GM20431 (cell line): ENCODE measurements around the gene HSPB8.

ENCODE experiments used
- in situ Hi-C: fragments of 300-500 bp; cut with MseI, MboI; formaldehyde crosslinking; loops from one replicate; pipeline ENCODE4 v1.15.0; 2020; ENCODE audit warnings: low sequenced_read_pairs; ENCODE audit not compliant: unreplicated experiment

The HSPB8 gene

DNA sequence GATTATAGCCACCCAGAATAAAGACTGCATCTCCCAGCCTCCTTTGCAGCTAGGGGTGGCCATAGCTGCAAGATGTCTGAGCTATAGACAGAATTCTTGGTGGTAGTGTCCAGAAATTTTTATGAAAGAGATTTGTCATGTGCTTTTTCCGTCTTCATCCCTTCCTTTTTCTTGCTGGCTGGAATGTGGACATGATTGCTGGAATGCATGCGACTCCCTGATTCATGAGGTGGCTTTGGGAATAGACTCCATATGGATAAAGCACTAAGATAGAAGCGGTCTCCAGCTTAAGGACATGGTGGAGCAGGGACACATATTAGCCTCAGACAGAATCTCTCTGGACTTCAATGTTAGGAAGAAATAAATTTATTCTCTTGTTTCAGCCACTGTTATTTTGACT, 10.0 kb upstream of the HSPB8 start:
- in situ Hi-C loops: no loop called here

DNA sequence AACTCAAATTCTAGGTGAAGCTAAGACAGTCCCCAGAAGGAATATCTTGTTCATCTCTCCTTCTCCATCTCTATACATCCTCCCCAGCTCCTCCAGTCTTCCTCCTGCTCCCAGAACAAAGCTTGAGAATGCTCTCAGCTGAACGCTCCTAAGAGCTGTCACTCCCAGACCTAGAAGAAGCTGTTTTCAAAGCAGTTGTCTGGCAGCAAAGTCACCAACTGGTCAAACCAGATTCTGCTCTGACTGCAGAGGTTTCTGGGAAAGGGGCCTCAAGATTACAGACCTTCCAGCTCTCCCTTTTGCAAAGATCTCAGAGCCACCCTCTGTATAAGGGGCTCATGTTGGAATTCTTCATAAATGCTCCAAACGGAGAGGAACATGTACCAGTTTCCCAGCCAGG, 9.6 kb upstream of the HSPB8 start:
- in situ Hi-C loops: no loop called here

DNA sequence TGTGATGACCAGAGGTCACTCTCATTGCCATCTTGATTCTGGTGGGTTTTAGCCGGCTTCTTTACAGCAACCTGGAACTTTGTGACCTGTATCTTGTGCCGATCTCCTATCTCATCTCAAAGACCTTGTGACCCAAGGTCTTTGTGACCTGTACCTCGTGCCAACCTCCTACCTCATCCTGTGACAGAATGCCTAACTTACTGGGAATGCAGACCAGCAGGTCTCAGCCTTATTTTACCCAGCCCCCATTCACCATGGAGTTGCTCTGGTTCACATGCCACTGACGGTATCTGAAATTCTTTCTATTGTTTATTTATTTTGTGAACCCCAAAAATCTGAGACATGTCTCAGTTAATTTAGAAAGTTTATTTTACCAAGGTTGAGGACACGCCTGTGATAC, 7.4 kb upstream of the HSPB8 start:
- in situ Hi-C loops: no loop called here

DNA sequence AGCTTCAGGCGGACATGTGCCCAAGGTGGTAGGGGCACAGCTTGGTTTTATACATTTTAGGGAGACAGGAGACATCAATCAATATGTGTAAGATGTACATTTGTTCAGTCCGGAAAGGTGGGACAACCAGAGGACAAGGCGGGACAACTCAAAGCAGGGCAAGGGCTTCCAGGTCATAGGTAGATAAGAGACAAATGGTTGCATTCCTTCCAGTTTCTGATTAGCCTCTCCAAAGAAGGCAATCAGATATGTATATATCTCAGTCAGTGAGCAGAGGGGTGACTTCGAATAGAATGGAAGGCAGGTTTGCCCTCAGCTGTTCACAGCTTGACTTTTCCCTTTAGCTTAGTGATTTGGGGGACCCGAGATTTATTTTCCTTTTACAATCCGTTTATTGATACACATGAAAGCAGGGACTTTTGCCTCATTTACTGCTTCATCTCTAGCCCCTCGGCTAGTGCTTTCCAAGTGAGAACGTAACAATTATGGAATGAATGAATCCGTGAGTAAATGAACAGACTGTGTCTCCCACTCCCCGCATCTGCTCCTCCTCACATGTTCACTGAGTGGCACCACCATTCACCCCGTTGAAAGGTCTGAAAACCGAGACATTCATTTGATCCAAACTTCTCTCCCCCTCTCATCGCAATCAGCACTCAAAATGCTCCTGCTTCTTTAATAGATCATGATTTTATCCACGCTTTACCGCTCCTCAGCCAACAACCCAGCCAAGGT, 6.9 kb upstream of the HSPB8 start:
- in situ Hi-C loops: no loop called here

DNA sequence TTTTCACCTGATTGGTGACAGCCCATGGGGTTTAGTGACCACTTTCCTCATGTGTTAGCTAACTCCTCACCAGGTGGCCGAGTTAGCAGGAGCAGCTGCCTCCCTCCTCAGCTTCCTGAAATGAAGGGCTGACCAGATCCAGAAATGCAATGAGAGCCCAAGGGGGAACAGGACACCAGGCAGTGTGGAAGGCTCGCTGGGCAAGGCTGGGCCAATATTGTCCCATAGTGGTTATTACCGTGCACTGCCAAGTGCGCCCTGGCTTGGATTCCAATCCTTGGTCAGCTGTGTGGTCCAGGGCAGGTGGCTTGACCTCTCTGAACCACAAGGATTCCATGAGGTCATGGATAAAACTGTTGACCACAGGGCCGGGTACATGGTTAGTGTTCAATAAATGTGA, 3.6 kb upstream of the HSPB8 start:
- in situ Hi-C loops: no loop called here

DNA sequence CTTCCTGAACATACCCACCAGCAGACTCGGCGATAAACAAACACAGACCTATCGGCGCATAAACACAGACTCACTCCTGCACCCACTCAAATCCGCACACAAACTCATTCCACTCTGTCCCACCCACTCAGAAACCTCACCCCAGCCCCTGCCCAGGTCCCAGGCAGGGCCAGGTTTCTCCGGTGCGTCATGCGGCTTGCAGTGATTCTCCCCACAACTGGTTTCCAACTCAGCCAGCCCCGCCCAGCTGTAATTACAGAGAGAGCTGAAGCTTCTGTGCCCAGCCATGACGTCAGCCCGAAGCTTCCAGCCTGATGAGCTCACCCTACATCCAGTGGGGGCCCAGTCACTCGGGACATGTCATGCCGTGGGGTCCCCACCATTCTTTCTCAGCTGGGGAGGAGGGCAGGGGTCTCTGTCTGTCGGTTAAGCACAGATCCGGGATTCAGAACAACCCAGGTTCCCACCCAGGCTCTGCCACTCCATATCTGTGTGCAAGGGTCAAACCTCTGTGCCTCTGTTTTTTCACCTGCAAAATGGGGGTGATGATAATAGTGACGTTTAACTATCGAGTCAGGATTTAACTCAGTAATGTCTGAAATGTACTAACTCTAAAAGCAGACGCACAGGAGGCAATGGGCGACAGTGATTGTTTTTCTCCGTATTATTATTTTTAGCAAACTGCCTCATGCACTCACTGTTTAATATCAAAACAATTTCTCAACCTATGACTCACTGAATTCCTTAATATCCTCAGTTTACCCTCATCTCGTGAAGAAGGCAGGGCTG, 2.3 kb upstream of the HSPB8 start:
- in situ Hi-C loops: no loop called here

DNA sequence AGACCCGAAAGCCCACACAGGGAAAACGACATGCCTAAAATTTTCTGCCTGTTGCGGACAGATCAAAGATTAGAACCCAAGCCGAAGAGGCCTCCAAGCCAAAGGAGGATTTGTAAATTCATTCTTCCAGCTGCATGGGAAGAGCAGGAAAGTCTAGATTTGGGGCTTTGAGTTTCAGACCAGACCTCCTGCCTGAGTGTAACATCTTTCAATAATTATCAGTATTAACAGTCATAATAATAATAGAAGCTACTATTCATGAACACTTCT, 1.7 kb upstream of the HSPB8 start:
- in situ Hi-C loops: no loop called here

DNA sequence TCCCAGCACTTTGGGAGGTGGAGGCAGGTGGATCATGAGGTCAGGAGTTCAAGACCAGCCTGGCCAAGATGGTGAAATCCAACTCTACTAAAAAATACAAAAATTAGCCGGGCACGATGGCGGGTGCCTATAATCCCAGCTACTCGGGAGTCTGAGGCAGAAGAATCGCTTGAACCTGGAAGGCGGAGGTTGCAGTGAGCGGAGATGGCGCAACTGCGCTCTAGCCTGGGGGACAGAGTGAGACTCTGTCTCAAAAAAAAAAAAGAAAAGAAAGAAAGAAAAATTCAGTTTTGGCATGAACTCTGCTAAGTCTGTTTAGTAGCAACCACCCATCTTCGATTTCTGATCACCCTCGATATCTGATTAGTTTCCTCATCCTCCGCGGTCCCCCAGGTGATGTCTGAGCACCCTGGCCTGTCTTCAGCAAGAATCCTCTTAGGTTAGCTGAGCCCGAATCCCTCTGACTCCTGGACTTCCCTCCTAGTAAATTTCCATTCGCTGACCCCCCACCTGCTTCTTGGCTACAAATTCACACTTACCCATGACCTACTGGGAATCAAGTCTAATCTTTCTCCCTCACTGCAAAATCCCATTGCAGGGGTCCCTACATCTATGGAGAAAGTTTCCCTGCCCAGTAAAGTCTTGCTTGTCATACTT, 879 bp upstream of the HSPB8 start:
- in situ Hi-C loops: no loop called here

DNA sequence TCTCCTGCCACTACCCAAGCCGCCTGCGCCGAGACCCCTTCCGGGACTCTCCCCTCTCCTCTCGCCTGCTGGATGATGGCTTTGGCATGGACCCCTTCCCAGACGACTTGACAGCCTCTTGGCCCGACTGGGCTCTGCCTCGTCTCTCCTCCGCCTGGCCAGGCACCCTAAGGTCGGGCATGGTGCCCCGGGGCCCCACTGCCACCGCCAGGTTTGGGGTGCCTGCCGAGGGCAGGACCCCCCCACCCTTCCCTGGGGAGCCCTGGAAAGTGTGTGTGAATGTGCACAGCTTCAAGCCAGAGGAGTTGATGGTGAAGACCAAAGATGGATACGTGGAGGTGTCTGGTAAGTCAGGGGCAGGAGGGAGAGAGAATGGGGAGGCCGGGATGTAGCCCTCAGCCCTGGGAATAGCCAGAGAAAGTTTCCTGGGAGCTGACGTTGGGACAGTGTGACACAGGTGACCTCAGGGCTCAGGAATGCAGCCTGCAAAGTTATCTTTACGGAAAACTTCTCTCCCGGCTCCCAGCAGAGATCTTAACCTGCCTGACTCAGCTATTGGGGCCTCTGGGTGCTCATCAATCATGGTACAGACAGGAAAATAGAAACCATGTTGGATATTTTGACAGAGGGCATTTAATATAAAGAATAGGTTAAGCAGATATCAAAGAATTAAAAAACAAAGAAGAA, 747 bp downstream of the HSPB8 start:
- in situ Hi-C loops: no loop called here

DNA sequence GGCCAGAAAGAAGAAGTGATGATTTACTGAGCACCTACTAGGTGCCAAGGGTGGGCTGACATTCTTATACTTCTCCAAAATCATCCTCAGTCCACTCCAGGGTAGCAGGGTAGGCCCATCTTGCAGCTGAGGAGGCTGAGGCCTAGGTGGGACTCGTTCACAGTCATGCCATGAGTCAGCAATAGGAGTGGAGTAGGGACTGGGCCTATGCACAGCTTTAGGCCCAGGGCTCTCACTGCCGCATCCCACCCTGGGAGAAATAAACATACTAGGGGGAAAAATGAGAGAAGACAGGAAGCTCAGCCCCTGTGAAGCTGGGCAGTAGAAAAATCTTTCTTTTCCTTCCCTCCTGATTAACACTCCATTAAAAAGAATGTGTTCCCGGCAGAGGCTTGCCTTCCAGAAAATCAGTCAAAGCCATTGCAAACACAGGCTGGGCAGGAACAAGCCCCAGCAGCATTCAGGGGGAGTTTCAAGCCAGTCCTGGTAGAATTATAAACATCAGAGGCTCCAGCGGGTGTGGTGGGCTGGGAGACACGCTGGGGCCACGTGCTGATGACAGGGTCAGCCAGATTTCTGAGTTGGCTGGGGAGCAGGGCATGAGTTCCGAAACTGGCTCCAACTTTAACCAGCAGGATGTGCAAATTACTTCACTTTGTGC, 1.8 kb downstream of the HSPB8 start:
- in situ Hi-C loops: no loop called here

DNA sequence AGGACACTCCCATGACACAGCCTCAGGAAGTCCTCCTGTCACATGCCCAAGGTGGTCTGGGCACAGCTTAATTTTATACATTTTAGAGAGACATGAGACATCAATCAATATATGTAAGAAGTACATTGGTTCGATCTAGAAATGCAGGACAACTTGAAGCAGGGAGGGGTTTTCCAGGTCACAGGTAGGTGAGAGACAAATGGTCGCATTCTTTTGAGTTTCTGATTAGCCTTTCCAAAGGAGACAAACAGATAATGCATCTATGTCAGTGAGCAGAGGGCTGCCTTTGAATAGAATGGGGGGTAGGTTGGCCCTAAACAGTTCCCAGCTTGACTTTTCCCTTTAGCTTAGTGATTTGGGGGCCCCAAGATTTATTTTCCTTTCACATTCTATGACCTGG, 2.5 kb downstream of the HSPB8 start:
- in situ Hi-C loops: no loop called here

DNA sequence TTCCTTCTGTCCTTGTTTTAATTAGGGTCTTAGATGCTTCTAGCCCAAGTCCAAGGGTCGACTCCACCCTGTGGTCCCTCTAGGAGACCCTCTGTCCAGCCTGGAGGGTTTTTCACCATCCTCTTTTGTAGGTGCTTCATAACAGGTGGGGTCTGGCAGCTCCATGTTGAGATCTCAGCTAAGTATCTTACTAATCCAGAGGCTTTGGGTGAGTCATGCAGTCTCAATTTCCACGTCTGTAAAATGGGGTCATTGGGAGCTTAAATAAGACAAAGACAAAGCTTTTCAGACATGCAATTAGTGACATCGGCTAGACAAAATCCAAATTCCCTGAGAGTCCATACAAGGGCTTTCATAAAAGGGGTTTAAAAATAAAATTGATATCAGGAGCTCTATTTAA, 3.2 kb downstream of the HSPB8 start:
- in situ Hi-C loops: no loop called here

DNA sequence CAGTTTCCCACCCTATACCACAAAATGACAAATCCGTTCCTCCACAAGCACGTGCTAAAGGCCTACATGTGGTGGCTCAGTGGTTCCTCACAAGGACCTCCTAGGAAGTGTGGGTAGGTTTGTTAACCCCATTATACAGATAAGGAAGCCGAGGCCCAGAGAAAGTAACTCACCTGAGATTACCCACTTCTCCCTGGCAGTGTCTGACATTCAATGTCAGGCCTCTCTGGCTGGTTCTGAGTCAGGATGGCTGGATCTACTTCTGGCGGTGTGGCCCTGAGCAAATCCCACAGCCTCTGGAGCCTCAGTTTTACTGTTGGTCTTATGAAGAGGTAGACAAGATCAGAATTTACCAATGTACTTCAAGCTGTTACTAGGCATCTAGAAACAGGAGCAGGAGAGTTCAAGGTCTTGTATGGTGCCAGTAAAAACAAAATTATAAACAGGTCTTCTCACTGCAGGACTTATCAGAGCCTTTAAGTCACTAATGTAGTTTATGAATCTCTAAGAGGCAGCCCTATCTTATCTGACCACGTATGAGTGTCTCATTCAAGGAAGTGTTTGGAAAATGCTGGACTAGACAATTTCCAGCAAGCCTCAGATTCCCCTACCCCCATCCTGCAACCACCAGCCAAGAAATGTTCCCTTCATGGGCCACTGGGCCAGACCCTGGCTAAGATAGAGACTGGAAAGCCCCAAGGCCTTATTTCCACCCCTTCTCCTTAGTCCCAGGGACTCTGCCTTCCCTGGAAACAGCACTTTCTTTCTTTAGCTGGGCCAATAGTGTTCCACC, 4.2 kb downstream of the HSPB8 start:
- in situ Hi-C loops: no loop called here

DNA sequence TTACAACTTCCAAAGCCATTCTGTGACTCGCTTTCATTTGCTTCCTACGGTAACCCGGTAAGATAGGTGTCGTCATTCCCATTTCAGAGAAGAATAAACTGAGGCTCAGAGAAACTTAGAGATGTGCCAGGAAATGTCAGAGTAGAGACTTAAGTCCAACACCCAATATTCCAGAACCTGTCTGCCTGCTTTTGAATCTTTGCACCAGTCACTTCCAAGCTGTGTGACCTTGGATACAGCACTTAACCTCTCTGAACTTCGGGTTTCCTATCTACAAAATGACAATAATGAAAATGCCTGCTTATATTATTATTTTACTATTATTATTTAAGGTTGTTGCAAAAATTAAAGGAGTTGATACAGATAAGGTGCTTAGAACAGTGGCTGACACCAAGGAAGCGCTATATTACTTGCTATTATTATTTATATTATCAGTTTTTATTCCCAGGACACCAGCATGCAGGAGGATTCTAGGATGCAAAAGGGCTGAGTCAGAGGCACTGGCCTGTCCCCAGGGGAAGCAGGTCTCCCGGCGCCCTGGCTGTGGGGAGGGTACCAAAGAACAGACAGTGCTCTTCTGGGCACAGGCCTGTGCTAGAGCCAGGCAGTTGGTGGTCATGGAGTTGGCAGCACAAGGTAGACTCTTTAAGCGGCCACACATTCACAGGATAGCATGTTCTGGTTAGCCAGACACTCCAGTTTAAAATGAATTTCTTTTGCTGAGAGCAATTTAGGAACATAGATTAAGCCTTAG, 5.4 kb downstream of the HSPB8 start:
- in situ Hi-C loops: no loop called here

DNA sequence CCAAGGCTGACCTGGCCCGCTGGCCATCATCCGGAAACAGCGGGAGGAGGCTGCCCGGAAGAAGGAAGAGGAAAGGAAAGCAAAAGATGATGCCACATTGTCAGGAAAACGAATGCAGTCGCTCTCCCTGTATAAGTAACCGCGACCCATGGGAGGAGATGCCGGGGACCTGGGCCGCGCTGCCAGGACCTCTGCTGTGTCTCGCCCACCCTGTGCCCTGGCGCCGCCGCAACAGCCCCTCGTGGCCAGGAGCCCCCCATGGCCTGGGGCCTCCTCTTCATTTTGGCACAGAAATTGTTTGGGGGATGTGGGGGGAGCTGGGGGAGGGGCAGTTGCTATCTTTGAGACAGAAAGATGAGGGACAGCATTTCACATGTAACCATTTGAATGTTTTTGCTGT, 16.5 kb downstream of the HSPB8 start:
- in situ Hi-C loops: no loop called here

DNA sequence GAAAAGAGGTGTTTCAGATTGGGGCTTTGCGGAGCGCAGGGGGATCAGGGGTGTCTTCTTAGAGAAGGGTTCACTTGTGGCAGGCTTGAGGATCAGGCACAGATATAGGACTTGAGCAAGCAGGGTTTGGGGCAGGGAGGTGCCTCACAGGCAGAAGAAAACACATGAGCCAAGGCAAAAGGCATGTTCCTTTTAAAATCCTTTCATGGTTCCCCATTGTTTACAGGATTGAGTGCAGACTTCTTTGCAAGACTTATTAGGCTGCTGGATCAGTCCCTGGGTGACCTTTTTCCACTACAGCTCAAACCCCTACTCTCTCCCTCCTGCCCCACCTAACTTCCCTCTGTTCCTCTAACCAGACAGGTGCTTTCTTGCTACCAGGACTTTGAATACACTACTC, 19.7 kb downstream of the HSPB8 start:
- in situ Hi-C loops: no loop called here

DNA sequence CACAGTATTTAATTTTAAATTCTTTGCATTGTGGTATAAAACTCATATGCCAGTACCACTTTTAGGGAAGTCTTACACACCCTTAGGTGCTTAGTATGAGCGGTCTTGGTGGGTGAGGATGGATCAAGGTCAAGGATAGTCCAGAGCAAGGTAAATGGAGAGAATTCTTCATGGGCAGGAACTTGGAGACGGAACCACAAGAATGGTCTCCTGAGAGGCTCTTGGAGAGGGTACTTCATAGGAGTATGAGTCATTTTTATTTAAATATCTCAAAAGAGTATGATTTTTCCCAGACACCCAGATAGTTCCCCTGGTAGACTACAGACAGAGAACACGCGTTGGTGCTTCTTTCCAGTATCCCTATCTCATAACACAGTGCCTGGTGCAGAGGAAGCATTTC, 21.9 kb downstream of the HSPB8 start:
- in situ Hi-C loops: no loop called here

DNA sequence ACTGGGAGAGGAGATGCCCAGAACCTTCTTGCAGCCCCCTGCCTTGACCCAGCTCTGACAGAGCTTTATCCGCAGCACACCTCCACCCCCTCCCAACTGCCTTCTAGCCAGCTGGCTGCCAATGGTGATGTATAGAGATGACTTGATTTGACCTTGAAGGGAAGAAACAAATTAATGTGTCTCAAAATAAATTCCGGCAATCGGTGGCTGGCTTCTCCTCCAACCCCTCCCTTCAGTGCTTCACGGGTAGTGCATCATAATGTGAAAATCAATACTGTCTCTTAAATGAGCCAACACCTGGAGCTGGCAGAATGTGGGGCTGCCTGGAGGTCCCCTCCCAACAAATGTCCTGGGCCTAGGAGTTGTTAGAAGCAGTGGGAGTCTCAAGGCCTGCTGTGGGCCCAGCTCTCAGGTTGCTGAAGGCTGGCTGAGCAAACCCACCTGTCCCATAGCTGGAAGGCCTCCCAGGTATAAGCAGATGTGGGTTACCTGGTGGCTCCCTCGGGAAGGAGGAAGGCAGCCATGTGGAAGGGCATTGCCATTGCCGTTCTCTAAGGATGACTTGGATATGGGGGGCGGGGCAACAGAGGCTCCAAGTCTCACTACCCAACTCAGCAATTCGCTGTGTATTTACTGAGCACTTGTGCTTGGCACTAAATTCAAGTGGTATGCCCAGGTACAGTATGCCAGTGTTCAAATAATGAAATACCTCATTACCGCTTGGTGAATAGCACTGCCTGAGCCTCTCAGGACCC, 23.2 kb downstream of the HSPB8 start:
- in situ Hi-C loops: no loop called here
